NCI-H128 (cell line): ENCODE results near the gene STAC3.

ENCODE experiments used
- DNase-seq: peaks from one replicate; lab custom pipeline; 2025; ENCODE audit not compliant: unreplicated experiment; lab: John Stamatoyannopoulos, UW

STAC3 gene

DNA sequence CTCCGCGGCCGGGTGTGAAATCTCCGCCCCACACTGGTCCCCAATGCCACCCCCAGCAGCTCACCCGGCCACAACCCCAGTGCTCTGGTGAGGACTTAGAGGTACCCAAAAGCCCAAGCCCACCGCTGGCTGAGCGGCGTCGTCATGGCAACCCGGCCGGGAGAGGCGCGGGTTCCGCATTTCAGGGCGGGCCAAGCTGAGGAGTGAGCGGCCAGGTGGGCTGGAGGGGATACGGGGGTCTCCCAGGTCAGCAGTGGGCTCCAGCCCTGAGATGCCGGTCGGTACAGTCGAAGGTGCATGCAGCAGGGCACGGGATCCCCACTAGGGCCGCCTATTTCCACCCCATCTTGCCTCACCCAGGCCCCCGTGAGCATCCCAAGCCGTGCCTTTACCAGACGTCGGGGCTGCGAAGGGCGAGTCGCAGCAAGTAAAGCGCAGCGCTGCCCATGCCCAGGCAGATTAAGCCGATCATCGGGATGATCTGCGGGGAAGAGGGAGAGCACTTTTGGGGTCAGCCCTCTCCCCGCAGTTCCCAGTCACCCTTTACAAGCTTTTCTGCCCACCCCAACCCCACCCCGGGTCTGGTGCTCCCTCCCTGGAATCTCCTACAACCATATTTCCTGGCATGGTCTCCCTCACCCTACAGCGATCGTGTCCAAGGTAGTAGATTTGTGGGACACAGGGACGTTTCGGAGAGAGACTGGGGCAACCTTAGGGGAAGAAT lies 14.6 kb downstream of the STAC3 start:
- no peak for DNase-seq

DNA sequence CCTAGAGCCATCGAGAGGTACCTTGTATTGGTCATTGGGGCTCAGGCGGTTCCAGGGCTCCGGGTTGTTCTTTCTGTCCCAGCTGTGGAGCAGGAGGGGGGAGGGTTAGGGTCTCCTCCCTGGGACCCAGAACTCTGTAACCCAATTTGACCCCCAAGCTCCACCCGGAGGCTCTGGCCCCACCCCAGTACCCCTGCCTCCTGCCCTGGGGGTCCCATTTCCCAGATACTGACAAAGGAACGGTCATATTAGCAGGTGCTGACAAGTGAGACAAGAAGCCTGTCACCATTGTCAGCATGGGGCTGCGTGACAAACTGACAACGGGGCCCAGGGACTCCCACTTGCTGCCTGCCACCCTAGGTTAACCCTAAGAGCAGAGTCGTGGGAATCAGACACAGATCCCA lies 15.3 kb downstream of the STAC3 start:
- no peak for DNase-seq

DNA sequence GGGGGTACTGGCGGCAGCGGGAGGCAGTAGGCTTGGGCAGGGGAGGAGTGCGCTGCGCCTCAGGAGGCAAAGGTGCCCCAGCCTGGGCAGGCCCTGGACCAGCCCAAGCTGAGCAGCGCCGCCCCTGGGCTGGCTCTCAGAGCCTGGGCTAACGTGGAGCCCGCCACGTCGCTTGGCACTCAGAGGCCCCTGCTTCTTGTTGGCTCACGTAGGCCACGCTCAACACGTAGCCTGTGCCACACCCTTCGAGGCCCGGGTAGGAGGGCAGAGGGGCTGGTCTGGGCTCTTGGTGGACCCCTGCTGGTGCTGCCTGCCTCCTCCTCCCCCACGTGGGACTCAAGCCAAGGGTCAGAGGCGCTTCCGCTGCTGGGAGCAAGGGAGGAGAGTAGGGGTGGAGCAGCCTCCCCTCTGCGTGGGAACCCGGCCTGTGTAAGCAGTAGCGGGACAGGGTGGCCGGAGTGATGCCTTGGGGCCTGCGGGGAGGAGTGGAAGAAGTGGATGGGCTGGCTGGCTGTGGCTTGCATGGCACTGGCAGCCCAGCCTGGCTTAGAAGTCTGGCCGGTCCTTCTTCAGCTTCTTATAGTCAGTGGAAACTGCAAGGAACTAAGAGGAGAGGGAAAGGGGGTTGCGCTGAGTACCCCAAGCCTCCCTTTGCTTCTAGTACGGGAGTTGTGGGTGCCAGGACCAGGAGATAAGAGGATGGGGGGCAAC lies 15.8 kb downstream of the STAC3 start:
- DNase-seq = no peak

DNA sequence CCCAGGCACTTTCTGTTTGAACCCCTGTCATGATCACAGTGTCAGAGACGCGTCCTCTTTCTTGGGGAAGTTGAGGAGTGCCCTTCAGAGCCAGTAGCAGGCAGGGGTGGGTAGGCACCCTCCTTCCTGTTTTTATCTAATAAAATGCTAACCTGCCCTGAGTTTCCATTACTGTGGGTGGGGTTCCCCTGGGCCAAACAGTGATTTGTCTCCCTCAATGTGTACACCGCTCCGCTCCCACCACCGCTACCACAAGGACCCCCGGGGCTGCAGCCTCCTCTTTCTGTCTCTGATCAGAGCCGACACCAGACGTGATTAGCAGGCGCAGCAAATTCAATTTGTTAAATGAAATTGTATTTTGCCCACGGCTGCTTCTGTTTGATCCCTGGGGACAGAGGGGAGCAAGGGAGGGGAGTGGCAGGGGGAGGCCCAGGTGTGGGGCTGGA lies 16.4 kb downstream of the STAC3 start:
- DNase-seq = no peak

DNA sequence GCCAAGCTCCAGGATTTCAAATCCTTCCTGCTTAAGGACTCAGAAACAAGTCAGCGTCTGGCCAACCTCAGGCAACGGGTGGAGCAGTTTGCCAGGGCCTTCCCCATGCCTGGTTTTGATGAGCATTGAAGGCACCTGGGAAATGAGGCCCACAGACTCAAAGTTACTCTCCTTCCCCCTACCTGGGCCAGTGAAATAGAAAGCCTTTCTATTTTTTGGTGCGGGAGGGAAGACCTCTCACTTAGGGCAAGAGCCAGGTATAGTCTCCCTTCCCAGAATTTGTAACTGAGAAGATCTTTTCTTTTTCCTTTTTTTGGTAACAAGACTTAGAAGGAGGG lies 16.8 kb downstream of the STAC3 start:
- DNase-seq = no peak

DNA sequence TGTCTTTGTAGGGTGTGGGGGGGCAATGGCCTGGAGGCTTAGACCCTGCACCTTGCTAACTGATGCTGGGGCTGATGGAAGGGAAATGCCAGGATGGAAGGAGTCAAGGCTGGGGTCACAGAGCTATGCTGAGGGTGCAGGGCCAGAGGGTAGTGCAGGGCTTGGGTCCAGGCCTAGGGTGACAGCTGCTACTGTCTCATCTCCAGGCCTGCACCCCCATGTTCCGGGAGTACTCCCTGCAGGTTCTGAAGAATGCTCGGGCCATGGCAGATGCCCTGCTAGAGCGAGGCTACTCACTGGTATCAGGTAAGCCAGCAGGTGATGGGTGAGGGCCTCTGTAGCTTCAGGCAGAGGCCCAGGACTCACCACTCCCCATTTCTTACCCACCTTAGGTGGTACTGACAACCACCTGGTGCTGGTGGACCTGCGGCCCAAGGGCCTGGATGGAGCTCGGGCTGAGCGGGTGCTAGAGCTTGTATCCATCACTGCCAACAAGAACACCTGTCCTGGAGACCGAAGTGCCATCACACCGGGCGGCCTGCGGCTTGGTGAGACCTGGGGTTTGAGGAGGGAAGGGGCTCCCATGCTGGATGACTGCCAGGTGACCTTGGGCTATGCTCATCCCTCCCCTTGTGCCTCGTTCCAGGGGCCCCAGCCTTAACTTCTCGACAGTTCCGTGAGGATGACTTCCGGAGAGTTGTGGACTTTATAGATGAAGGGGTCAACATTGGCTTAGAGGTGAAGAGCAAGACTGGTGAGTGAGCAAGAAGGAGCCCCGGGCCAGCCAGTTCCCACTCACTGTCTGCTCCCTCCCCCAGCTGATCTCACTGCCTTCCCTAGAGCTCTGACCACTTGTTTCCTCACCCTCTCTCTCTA lies 17.4 kb downstream of the STAC3 start:
- DNase-seq = no peak

DNA sequence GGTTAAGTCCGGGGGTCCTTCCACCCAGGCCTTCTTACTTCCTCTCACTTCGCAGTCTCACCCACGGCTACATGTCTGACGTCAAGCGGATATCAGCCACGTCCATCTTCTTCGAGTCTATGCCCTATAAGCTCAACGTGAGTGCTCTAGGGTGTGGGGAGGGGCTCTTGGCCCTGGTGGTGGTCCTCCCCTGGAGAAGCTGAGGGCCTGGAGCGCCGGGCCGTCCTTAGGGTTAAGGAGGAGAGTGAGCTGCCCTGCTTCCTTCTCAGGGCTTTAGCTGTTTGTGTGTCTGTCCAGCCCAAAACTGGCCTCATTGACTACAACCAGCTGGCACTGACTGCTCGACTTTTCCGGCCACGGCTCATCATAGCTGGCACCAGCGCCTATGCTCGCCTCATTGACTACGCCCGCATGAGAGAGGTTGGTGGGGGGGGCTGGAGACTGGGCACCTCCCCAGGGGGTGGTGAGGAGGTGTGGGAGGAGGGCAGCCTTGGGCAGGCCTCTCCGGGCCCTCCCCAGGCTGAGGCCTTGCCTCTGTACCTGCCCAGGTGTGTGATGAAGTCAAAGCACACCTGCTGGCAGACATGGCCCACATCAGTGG lies 18.7 kb downstream of the STAC3 start:
- DNase-seq = no peak

DNA sequence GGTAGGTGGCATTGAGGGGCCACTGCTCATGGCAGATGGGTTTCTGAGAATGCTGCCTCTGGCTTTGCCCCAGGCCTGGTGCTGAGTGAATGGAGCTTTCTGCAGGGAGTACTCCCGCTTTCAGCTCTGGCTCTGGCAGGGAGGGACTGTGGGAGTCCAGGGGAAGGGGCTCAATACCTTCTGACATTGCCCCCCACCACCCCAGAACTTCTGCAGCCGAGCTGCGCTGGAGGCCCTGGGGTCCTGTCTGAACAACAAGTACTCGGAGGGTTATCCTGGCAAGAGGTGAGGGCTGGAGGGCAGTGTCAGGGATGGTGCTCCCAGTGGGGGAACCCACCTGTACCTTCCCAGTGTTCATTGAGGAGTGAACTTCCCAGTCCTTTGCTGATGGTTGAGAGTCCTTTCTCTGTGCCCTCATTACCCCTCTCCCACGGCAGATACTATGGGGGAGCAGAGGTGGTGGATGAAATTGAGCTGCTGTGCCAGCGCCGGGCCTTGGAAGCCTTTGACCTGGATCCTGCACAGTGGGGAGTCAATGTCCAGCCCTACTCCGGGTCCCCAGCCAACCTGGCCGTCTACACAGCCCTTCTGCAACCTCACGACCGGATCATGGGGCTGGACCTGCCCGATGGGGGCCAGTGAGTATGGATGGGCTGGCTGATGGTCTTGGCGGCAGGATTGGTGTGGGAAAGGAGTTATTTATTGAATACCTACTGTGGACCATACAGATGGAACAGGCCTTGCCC lies 19.5 kb downstream of the STAC3 start:
- DNase-seq = no peak

DNA sequence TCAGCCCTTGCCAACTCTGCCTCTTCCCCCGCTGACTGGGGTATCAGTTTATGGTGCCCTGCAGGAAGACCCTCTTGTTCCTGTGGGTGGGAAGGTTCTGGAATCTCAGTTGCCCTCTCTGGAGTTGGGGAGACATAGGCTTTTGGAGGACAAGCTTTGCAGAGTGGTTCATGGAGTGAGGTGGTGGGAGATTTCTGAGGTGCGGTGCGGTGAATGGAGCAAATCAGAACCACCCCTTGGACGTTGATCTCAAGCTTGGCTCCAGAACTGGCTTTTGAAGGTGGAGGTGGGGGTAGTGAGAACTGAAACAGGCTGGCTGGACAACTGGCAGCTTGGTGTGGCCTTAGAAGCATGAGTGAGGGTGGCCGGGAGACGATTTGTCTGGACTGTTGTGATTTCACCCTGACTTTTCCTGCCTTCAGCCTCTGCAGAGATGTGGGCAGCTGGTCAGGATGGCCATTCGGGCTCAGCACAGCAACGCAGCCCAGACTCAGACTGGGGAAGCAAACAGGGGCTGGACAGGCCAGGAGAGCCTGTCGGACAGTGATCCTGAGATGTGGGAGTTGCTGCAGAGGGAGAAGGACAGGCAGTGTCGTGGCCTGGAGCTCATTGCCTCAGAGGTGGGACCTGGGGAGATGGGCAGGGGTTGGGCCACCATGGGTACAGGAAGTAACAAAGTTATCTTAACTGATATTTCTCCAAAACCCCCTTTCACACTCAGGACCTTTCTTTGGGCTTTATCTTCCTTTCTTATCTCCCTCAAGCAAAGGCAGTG lies 20.4 kb downstream of the STAC3 start:
- no peak for DNase-seq

DNA sequence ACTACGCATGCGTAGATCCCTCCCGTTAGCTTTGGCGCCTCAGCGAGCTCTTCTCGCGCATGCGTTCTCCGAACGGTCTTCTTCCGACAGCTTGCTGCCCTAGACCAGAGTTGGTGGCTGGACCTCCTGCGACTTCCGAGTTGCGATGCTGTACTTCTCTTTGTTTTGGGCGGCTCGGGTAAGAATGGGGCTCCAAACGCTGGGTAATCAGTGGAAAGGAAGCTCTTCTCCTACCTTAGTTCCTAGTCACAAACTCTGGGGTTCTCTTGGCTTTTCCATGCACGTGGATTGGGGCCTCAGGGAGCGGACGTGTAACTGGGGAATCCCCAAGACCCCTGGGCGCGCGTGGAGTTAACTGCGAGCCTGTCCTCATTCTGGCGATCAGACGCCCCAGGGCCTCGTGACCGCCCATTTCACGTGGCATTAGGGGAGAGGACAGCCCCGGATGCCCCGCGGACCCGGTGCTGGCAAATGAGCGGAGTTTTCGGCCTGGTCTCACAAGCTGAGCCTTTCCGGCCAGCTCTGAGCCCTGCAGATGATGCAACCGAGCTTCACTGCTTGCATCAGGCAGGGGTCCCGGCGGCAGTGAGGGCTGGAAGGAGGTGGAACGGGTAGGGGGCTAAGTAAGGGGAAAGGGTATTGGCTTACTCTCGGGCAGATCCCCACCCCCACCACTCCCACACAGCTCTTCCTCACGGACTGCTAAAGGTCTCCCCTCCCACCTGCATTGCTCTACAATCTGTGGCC lies 21.2 kb downstream of the STAC3 start, which contains the start of gene SHMT2:
TSS of gene SHMT2 (plus strand) at position 78 of the 747 bp plus-strand sequence. CDS start at position 146, 68 bp downstream.
- DNase-seq = peak; percentile 91

DNA sequence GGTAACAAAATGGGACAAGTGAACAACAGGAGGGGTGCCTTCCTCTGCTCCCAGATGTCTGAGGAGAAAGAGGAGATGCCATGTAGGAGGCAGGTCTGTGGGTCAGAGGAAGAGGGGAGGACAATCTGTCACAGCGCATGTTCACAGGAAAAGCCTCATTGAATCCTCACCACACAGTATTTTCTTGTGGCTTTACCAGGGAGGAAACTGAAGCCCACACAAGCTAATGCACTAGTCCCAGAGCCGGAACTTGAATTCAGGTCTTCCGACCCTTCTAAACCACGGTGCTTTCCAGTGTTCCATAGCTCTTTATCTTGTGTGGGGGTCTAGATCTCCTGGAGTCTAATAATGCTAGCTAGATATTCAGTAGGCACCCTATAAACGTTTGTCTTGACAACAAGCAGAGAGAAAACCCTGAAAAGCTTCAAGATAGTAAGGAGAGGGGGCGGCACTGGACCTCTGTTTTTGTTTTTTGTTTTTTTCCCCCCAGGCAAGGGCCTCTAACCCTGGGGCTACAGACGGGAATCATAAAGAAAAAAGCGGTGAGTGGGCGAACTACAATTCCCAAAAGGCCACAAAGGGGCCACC lies 21.8 kb downstream of the STAC3 start:
- DNase-seq = no peak

DNA sequence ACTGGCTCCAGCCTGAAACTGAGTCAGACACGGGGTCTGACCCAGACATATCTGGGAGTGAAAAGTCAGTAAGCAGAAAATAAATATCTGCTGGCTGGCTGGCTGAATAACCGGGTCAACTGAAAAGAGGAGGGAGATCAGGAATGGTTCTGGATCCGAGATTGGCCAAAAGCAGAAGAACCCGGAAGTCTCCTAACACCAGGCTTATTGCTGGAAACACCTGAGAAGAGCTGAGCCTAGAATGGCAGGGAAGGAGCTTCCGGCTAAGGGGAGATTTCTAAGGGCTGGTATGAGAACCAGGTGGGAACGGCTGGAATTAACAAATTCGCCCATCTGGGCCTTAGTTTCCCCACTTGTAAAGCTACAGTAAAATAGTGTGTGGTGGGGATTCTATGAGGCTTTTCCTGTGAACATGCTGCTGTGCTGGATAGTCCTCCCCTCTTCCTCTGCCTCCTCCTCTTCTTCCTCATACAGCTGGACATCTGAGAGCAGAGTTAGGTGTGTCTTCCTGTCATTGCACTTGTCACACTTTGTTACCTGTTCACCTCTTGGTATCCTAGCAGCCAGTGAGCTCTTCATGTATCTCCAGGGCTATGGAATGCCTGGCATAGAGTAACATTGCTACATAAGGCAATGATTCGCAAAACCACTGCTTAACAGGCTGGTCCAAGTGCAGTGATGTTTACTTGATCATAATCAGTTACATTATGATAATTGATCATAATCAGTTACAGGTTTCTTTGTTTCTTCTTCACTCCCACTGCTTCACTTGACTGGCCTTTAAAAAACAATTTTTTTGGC lies 23.5 kb downstream of the STAC3 start:
- DNase-seq = no peak

DNA sequence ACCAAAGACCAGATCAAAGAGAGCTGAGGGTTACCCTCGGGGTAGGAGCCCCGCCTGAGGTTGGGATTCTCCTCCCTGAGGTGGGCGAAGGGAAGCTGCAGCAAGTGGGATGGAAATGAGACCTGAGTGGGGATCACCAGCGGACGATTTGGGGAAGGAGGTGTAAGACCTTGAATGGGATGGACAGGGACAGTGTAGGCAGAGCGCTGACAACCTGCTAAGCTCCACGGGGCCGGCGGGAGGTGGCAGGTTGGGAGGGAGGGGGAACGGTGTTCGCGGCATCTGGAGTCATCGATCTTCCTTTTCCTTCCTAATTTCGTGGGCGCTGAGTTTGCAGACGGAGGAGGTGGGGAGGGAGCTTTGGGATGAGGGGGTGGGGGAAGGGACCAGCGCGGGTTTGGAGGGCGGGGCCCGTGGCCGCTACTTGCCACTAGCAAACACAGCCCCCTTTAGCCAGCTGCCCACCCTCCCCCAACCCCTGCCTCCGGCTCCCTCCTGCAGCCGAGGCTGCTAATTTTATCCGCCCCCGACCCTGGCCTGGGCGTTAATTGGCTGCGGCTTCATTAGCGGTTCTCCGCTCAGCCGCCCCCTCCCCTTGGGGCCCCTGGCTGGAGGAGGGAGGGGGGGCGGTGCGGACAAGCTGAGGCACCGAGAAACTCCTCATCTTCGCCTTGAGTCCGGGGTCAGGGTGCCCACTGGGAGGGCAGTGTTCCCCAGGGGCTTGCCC lies 24.2 kb downstream of the STAC3 start:
- no peak for DNase-seq

DNA sequence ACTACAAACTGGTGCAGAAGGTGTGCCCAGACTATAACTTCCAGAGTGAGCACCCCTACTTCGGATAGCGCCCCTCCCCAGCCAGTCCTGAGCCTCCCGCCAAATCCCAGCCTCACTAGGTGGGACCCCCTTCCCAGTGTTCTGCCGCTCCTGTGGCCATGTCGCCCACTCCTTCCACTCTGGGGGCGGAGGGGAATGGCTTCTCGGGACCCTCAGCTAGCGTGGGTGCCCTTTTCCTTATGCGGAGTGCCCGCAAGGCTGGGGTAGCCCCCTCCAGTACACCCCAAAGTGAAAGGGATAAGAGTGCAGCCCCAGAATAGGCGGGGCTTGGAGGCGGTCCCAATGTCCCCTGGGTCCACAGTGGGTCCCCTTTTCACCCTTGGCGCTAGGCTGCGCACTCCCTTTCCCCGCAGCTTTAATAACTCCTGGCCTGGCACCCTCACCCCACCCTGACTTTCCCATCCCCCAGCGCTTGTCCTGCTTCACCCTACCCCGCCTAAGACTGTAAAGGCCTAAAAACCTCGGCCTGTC lies 25.2 kb downstream of the STAC3 start:
- DNase-seq = no peak

DNA sequence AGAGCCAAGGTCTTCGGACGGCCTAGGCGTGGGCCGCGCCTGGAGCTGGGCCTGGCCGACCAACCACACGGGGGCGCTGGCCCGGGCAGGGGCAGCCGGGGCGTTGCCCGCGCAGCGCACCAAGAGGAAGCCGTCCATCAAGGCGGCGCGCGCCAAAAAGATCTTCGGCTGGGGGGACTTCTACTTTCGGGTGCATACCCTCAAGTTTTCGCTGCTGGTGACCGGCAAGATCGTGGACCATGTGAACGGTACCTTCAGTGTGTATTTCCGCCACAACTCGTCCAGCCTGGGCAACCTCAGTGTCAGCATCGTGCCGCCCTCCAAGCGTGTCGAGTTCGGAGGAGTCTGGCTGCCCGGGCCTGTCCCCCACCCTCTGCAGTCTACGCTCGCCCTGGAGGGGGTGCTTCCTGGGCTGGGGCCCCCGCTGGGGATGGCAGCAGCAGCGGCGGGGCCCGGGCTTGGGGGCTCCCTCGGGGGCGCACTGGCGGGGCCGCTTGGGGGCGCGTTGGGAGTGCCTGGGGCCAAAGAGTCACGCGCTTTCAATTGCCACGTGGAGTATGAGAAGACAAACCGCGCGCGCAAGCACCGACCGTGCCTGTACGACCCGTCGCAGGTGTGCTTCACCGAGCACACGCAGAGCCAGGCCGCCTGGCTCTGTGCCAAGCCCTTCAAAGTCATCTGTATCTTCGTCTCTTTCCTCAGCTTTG lies 25.9 kb downstream of the STAC3 start:
- DNase-seq = no peak

DNA sequence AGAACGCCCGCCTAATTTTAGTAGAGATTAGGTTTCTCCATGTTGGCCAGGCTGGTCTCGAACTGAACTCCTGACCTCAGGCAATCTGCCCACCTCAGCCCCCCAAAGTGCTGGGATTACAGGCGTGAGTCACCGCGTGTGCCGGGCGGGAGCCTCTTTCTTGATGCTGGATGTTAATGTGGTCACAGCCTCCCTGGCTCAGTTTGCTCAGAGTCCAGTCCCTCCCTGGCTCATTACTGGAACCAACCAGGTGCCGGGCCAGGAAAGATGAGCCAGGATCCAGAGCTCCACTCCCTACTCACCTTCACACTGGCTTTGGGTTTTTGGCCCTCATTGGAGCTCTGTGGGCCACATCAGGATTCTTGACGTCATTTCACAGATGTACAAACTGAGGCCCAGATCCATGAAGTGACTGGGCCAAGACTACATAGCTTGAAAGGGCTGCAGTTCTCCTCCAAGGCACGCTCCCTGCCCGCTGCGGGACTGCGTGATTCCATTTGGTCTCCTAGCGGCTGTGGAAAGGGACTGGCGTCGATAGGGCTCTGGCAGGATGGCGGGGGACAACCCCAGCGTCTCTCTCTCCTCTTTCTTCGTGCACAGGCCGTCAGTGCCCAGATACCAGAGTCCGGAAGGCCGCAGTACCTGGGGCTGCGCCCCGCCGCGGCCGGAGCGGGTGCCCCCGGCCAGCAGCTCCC lies 26.6 kb downstream of the STAC3 start:
- no peak for DNase-seq
